ENCODE results near the gene PCSK2. TPM values are rescaled to one million over a fixed set of nuclear protein-coding genes. Genes with fewer than 3 reads are reported as not detected.

Gene PCSK2
- total RNA-seq, 2 donors from 2014 or later, result 0.18 to 2.7 TPM

- Histone ChIP-seq H3K36me3 (no peaks in the 10 kb centered on the region), H3K4me3 (no peak overlapping the region), H3K27ac (no peak overlapping the region), H3K9me3 (no peaks in the 10 kb centered on the region), H3K4me1 (replicated peaks) (no peaks in the 10 kb centered on the region), H3K27me3 (replicated peaks; ENCODE audit: insufficient read depth) (no peaks in the 10 kb centered on the region)
- TF ChIP-seq CTCF (IDR thresholded peaks at IDR 0.05), result no peak
- no peak for TF ChIP-seq POLR2AphosphoS5 (IDR thresholded peaks at IDR 0.05)
- no peak for TF ChIP-seq POLR2A (IDR thresholded peaks at IDR 0.05)
- DNase-seq (ENCODE audit: low spot score), result no peak
- WGBS, result 92% methylated on average over 16 of the region's 16 CpGs
- intact Hi-C loops (cut with DNase I), result no loop called here
Observed at GRCh38 chr20:17481661-17482060, 254.8 kb downstream of the PCSK2 start.

GRCh38 chr20:17482536-17482935, 255.7 kb downstream of the PCSK2 start:
- 30% methylated on average over 5 of the region's 5 CpGs for WGBS
- no peak for DNase-seq (ENCODE audit: low spot score)
- no peaks in the 10 kb centered on the region for H3K36me3 ChIP-seq
- no peak for TF ChIP-seq POLR2AphosphoS5 (IDR thresholded peaks at IDR 0.05)
- H3K4me3 ChIP-seq, result no peak overlapping the region
- H3K9me3 ChIP-seq, result no peaks in the 10 kb centered on the region
- no peak overlapping the region for H3K27ac ChIP-seq
- no peaks in the 10 kb centered on the region for H3K4me1 ChIP-seq (replicated peaks)
- no peaks in the 10 kb centered on the region for H3K27me3 ChIP-seq (replicated peaks; ENCODE audit: insufficient read depth)
- intact Hi-C loops (cut with DNase I), result no loop called here

GRCh38 chr20:17485017-17485416, 258.2 kb downstream of the PCSK2 start:
- no peak overlapping the region for H3K4me3 ChIP-seq
- WGBS, result 88% methylated on average over 2 of the region's 2 CpGs
- no peak for TF ChIP-seq POLR2AphosphoS5 (IDR thresholded peaks at IDR 0.05)
- TF ChIP-seq CTCF (IDR thresholded peaks at IDR 0.05), result no peak
- no peak for TF ChIP-seq POLR2A (IDR thresholded peaks at IDR 0.05)
- no peak for DNase-seq (ENCODE audit: low spot score)
- H3K9me3 ChIP-seq, result no peaks in the 10 kb centered on the region
- H3K4me1 ChIP-seq (replicated peaks), result no peaks in the 10 kb centered on the region
- H3K27me3 ChIP-seq (replicated peaks; ENCODE audit: insufficient read depth), result no peaks in the 10 kb centered on the region
- H3K27ac ChIP-seq, result no peak overlapping the region
- no peaks in the 10 kb centered on the region for H3K36me3 ChIP-seq
- intact Hi-C loops (cut with DNase I), result no loop called here

GRCh38 chr20:17488916-17489600, 262.2 kb downstream of the PCSK2 start:
- no peaks in the 10 kb centered on the region for H3K27me3 ChIP-seq (replicated peaks; ENCODE audit: insufficient read depth)
- 90% methylated on average over 9 of the region's 9 CpGs for WGBS
- TF ChIP-seq POLR2A (IDR thresholded peaks at IDR 0.05) (no peak), CTCF (IDR thresholded peaks at IDR 0.05) (no peak), POLR2AphosphoS5 (IDR thresholded peaks at IDR 0.05) (no peak)
- no peaks in the 10 kb centered on the region for H3K4me1 ChIP-seq (replicated peaks)
- intact Hi-C loops (cut with DNase I), result no loop called here
- H3K4me3 ChIP-seq, result no peak overlapping the region
- no peaks in the 10 kb centered on the region for H3K9me3 ChIP-seq
- H3K36me3 ChIP-seq, result no peaks in the 10 kb centered on the region
- DNase-seq (ENCODE audit: low spot score), result no peak
- H3K27ac ChIP-seq, result no peak overlapping the region

- no peak overlapping the region for H3K4me3 ChIP-seq
- H3K4me1 ChIP-seq (replicated peaks), result no peaks in the 10 kb centered on the region
- DNase-seq (ENCODE audit: low spot score), result no peak
- 90% methylated on average over 7 of the region's 7 CpGs for WGBS
- no peaks in the 10 kb centered on the region for H3K27me3 ChIP-seq (replicated peaks; ENCODE audit: insufficient read depth)
- TF ChIP-seq POLR2A (IDR thresholded peaks at IDR 0.05) (no peak), POLR2AphosphoS5 (IDR thresholded peaks at IDR 0.05) (no peak), CTCF (IDR thresholded peaks at IDR 0.05) (no peak)
- no peaks in the 10 kb centered on the region for H3K36me3 ChIP-seq
- H3K9me3 ChIP-seq, result no peaks in the 10 kb centered on the region
- H3K27ac ChIP-seq, result no peak overlapping the region
- intact Hi-C loops (cut with DNase I), result no loop called here
Observed at GRCh38 chr20:17490501-17490900, 263.7 kb downstream of the PCSK2 start.
